Suprapubic skin (tissue), 4 donors: ENCODE results near the gene RNF150.

Experiments used
- CTCF ChIP-seq, 2 donors: fragments of 200-600 bp in 1 of 2; fragments of 450-650 bp in 1 of 2; sonication (generic) in 1 of 2; IDR thresholded peaks; one replicate each; pipeline ENCODE4 v1.5.1; 2016 to 2019; ENCODE audit warnings: antibody characterized with exemption in 2 of 2, mild to moderate bottlenecking in 1 of 2, moderate library complexity in 1 of 2
- EP300 ChIP-seq: sonication (generic); formaldehyde crosslinking; IDR thresholded peaks from one replicate; pipeline ENCODE4 v1.6.1; 2017; ENCODE audit warnings: antibody characterized with exemption
- POLR2A ChIP-seq, 2 donors: fragments of 450-650 bp; IDR thresholded peaks; one replicate each; pipeline ENCODE4 v1.6.1; 2017; ENCODE audit warnings: antibody characterized with exemption in 2 of 2, mild to moderate bottlenecking in 2 of 2, moderate library complexity in 2 of 2
- POLR2AphosphoS5 ChIP-seq, 3 donors: sonication (generic); formaldehyde crosslinking; IDR thresholded peaks; one replicate each; pipeline ENCODE4 v1.6.1; 2017; ENCODE audit warnings: antibody characterized with exemption in 3 of 3

GRCh38 chr4:141021397-141022110, 111.7 kb downstream of the RNF150 start:
- TF ChIP-seq CTCF (IDR thresholded peaks at IDR 0.05): no peak
- TF ChIP-seq POLR2AphosphoS5 (IDR thresholded peaks at IDR 0.05): no peak
- TF ChIP-seq EP300: no peak
- TF ChIP-seq POLR2A (IDR thresholded peaks at IDR 0.05): no peak
